ENCODE results near the gene B3GALT2. TPM values are rescaled to one million over a fixed set of nuclear protein-coding genes. Genes with fewer than 3 reads are reported as not detected.

Gene B3GALT2
- total and polyA plus RNA-seq, 2 of the 13 experiments (the other 11 are each of a cell fraction or from before 2014, with no cell fraction given) = not detected

GRCh38 chr1:193213998-193214397 is 27.6 kb upstream of the B3GALT2 start:
- BruUV-seq (replicated peaks) = no TSS peak
- Histone ChIP-seq H2AFZ (ENCODE audit: low read length) (no peak overlapping the region), H3K79me2 (ENCODE audit: insufficient read depth, low read length) (no peaks in the 10 kb centered on the region), H3K36me3 (replicated peaks in 1 of 2; ENCODE audit: control insufficient read depth in 1 of 2, insufficient read depth in 2 of 2, low read length in 2 of 2) (peaks cover 1 to 33% of the 10 kb centered on the region in 2 experiments; a peak in 3 of 5 replicates), H3K4me3 (replicated peaks in 1 of 3; ENCODE audit: insufficient read depth in 1 of 3, low read depth in 2 of 3, low read length in 3 of 3) (no peak overlapping the region), H3K4me2 (ENCODE audit: low read depth, low read length) (no peak overlapping the region), H3K9me3 (ENCODE audit: low read length) (no peaks in the 10 kb centered on the region), H3K27ac (ENCODE audit: extremely low read length, insufficient read depth, low read length) (no peak overlapping the region), H3K27me3 (ENCODE audit: control insufficient read depth in 1 of 2, insufficient read depth in 2 of 2, low read length in 2 of 2) (no peaks in the 10 kb centered on the region), H3K4me1 (ENCODE audit: insufficient read depth, low read length) (peaks cover 8% of the 10 kb centered on the region; the same call in 1 of the 2 replicates), H3K9ac (ENCODE audit: insufficient read depth, low read depth, low read length) (no peak overlapping the region), H4K20me1 (ENCODE audit: insufficient read depth, low read length) (no peaks in the 10 kb centered on the region)
- intact Hi-C loops (cut with micrococcal nuclease; ENCODE audit: unreplicated experiment) (no loop called here), in situ Hi-C loops (cut with HindIII; ENCODE audit: extremely low pct_ligation_motif_present, low pct_unique_long_range_greater_than_20kb) (no loop called here)
- ChIA-PET CTCF (ENCODE audit: low intra/inter-chr PET ratio, low total read pairs) (no interaction called here), POLR2A (no interaction called here)
- no peak for DNase-seq (ENCODE audit: low spot score)
- no peak for FAIRE-seq
- no peak for TF ChIP-seq PHB2 (IDR thresholded peaks at IDR 0.05; ENCODE audit: partially characterized antibody)
- no peak for TF ChIP-seq ZBTB1 (CRISPR knock-in tag; IDR thresholded peaks at IDR 0.05; ENCODE audit: borderline replicate concordance)
- no peak for TF ChIP-seq TARDBP (CRISPR knock-in tag; IDR thresholded peaks at IDR 0.05)
- TF ChIP-seq SMC3 (IDR thresholded peaks at IDR 0.05; ENCODE audit: low read length) = no peak
- TF ChIP-seq ARID2 (CRISPR knock-in tag; IDR thresholded peaks at IDR 0.05; ENCODE audit: borderline replicate concordance) = no peak
- TF ChIP-seq ZNF142 (CRISPR knock-in tag; IDR thresholded peaks at IDR 0.05) = no peak
- TF ChIP-seq ZNF24 (IDR thresholded peaks at IDR 0.05) = no peak
- TF ChIP-seq ZNF432 (CRISPR knock-in tag; IDR thresholded peaks at IDR 0.05; ENCODE audit: borderline replicate concordance) = no peak
- TF ChIP-seq ZNF710 (CRISPR knock-in tag; IDR thresholded peaks at IDR 0.05; ENCODE audit: borderline replicate concordance) = no peak
- peak; percentile 68 for TF ChIP-seq MAFF (IDR thresholded peaks at IDR 0.05; ENCODE audit: low read depth, low read length)
- TF ChIP-seq ZNF616 (CRISPR knock-in tag; IDR thresholded peaks at IDR 0.05; ENCODE audit: low read depth) = no peak
- TF ChIP-seq ELK4 (CRISPR knock-in tag; IDR thresholded peaks at IDR 0.05; ENCODE audit: borderline replicate concordance) = no peak
- peak; percentile 62 to 66; a peak in 3 of 4 replicates for TF ChIP-seq MAFK (conservative IDR thresholded peaks at IDR 0.05 in 1 of 2, IDR thresholded peaks at IDR 0.05 in 1 of 2; ENCODE audit: low read length in 2 of 2)
- ATAC-seq = no peak
- 97% methylated on average over 4 of the region's 4 CpGs for WGBS (ENCODE audit: low lambda C conversion rate)

Measured in HepG2 (cell line).